NCI-H146 (cell line): Measurements from ENCODE around the gene PDE1A.
"Not testable (repeated sequence)": the region's sequence is repeated elsewhere in the genome, so short reads cannot be mapped to it uniquely, and the experiment has no call there.

Experiments
- DNase-seq: peaks from one replicate; lab custom pipeline; 2025; lab: John Stamatoyannopoulos, UW

Gene PDE1A

DNA sequence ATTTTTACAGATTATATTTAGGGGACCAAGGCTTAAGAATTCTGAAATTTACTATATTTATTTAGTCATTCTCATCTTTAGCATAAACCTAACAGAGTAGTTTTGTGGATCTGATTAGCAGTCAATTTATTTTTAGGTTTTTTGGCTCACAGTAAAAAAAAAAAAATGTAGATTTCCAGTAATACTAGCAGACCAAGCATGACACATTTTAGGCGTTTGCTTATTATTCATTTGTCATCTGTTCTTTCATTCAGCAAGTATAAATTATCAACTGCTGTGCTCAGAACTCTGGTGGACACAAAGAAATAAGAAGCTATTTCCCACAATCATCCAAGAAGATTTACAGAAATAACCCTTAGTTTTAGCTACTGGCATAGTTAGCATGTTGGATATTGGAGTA lies 20.6 kb downstream of the PDE1A start:
- DNase-seq, result no peak

GRCh38 chr2:182404975-182405561 lies 21.8 kb downstream of the PDE1A start:
- no peak for DNase-seq

GRCh38 chr2:182404092-182404491 lies 22.7 kb downstream of the PDE1A start:
- no peak for DNase-seq

- DNase-seq, result no peak
Observed at GRCh38 chr2:182393270-182393760, 33.5 kb downstream of the PDE1A start.

GRCh38 chr2:182391443-182391842 lies 35.4 kb downstream of the PDE1A start:
- no peak for DNase-seq

GRCh38 chr2:182386267-182386880 lies 40.5 kb downstream of the PDE1A start:
- not testable (repeated sequence) for DNase-seq

DNA sequence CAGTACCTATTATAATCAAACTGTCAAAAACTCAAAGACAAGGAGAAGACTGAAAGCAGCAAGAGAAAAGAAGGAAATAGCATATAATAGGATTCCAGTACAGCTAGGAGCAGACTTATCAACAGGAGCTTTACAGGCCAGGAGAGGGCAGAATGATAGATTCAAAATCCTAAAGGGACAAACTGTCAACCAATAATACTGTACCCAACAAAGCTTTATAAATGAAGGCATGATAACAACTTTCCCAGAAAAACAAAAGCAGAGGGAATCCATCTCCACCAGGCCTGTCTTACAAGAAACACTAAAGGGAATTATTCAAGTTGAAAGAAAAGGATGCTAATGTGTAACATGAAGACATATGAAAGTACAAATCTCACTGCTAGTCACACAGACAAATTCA lies 42.0 kb downstream of the PDE1A start:
- no peak for DNase-seq

GRCh38 chr2:182381225-182381624 lies 45.6 kb downstream of the PDE1A start:
- no peak for DNase-seq

DNA sequence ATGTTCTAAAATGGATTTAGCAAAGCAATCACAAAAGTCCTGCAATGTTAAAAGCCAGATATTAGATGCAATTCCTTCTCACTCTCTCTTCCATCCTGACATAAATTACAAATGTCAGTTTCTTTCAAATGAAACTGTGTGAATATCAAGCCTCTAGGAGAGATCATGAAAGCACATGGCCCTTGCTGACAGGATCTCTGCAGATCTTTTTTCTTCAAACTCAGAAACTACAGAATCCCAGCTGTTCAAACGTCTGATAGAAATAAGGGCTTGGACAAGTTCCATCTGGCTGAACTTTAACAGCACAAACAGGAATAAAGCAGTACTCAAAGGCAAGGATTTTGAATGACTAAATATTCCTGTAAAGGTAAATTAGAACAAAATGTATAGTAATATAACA lies 47.6 kb downstream of the PDE1A start:
- DNase-seq, result no peak

DNA sequence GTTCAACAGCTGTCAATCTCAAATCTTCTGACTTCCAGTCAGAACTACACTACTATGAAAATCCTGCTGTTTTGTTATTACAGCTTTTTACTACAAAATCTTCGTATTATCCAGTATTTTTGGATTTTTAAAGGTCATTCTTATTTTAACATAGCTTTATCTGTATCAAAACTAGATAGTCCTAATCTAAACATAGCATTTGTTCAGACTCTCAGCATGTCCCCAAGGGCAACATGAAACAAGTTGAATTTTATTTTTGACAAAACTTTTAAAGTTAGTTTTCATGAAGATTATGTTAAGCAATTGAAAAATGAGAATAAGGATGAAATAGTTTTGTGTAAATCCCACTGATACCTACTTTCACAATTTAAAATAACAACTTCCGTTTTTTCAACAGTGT lies 48.1 kb downstream of the PDE1A start:
- DNase-seq, result no peak

DNA sequence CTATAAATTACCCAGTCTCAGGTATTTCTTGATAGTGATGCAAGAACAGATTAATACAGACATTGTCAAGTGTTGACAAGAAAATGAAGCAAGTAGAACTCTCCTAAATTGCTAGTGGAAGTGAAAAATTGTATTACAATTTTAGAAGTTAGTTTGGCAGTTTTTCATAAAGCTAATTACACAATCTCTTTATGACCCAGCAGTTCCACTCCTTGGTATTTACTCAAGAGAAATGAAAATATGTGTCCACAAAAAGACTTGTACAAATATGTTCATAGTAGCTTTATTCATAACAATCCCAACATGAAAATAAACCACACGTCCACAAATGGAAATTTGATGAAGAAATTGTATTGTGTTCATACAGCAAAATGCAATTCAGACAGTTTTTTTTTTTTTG lies 49.4 kb downstream of the PDE1A start:
- no peak for DNase-seq

DNA sequence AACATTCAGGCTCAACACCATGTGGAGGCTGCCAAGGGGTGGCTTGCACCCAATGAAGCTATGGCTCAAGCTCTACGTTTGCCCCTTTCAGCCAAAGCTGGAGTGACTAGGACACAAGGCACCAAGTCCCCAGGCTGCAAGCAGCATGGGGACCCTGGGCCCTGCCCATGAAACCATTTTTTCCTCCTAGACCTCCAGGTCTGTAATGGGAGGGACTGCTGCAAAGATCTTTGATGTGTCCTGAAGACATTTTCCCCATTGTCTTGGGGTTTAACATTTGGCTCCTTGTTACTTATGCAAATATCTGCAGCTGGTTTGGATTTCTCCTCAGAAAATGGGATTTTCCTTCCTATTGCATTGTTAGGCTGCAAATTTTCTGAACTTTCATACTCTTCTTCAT lies 51.0 kb downstream of the PDE1A start:
- no peak for DNase-seq

DNA sequence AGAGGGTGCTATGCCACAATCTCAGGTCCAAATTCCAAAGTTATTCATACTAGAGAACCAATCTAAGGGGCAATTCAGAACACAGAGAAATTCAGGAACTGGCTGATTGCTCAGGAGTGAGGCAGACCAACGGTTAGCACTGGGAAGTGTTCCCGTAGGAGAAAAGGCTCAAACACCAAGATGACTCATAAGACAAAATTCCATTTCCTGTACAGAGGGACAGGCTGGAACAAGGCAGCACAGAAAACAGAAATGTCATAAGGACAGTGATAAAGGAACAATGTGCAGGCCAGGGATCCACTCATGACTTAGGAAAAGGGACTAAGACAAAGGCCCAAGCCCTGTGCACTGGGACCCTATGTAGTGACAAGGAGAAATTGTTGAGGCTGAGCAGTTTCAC lies 54.2 kb downstream of the PDE1A start:
- no peak for DNase-seq

- peak; percentile 10 for DNase-seq
Observed at GRCh38 chr2:182368996-182369395, 57.8 kb downstream of the PDE1A start.

DNA sequence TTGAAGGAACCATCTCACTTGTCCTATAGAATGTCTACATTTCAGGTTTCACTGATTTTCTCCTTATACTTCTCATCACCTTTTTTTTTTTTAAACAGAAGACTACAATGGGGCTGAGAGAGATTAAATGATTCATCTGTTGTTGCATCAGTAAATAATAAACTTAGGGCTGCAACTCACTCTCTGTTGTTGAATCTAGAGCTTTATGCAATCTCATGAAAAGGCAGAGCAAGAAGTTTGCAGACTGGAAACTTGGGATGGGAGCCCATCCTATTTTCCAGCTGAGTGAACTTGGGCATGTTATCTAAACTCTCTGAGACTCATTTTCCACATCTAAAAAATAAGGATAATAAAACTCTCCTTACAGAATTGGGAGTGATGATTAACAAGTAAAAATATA lies 58.4 kb downstream of the PDE1A start:
- no peak for DNase-seq

DNA sequence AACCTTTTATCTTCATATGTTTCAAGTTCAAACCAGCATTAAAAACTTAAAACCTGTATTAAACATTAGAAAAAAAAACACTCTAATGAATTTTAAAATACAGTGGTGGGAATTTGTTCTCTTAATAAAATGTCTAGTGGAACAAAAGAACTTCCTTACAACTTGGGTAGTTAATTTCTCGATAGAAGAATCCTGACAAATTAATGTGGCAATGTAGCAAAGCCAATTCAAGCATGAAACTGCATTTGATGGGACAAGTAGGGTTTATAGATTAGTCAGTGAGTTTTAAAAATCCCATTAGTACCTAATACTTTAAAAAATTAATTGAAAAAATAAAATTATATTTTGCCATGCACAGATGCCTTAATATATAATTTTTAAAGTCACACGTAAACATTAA lies 59.4 kb downstream of the PDE1A start:
- no peak for DNase-seq

DNA sequence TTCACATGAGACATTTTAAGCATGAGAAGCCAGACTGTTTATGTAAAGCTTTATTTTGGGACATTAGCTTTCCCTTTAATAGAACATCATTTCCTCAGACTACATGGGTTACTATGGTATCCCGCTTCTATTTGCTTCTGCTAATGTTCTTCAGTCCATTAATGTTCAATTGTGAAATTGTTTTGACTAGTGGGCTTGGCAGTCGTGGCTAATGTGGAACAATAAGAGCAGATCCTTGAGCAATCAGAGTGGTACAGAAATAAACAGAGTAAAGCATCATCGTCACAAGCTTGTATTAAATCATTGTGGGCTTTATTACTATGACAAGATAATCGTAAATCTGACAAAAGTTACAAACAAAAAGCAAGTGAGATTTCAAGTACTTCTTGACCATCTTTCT lies 60.2 kb downstream of the PDE1A start:
- peak; percentile 51 for DNase-seq

DNA sequence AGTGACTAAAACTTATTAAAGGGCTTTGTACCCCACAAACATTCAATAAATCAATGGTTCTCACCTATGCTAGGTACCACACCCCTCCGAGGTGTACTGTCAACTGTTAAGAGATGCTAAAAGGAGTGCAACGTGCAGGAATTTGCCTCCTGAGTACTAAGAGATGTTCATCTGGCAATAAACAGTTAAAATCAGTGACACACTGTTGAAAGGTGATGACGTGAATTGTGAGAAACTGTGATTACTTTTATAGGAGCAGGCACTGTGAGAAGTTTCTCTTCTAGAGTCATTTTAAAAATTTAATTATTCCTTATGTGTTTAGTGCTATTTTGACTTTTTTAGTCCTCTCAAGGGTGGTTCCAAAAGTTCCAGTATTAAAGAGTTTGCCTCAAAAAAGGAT lies 61.0 kb downstream of the PDE1A start:
- DNase-seq, result no peak

DNA sequence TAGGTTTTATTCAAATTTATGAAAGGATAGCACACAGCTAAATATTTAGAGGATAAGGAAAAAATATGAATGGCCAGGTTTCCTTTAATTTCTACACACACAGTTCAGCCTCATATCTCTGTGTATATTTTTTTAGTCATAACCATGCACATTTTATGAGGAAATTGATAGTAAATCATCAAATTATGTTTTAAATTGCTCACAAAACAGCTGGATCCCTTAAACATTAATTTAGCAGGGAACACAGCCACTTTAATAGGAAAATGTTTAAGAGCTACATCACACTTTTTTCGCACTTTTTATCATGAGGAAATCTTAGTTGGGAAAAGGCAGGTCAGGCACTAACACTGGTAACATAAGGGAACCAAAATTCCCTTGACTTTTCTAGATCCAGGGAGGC lies 65.4 kb downstream of the PDE1A start:
- DNase-seq, result no peak

GRCh38 chr2:182360663-182361260 lies 66.1 kb downstream of the PDE1A start:
- no peak for DNase-seq

DNA sequence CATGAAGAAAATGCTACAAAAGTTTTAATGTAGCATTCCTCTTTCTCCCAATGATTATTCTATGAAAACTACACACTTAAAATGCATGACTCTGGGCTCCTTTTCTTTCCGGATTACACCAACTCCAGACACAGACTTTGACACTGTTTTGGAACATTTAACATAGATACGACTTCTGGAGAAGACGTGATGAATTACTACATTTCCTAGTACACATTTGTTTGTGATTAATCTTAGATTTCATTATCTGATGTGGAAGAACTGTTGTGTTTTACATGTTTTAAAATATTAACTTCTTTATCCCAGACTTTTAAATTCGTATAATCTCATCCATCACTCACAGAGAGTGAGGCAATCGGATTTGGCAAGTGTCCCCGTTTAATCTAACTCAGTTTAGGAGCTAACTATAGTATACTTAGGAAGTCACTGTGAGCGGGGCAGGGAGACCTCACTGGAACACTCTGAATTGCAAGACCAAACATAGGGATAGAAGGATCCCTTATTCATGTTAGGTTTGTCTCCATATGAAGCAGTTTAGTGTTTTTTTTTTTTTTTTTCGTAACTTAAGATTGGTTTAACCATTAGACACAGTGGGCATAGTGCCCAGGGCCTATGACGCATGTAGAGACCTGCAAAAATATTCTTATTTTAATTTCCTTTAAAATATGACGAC lies 66.7 kb downstream of the PDE1A start:
- no peak for DNase-seq

DNA sequence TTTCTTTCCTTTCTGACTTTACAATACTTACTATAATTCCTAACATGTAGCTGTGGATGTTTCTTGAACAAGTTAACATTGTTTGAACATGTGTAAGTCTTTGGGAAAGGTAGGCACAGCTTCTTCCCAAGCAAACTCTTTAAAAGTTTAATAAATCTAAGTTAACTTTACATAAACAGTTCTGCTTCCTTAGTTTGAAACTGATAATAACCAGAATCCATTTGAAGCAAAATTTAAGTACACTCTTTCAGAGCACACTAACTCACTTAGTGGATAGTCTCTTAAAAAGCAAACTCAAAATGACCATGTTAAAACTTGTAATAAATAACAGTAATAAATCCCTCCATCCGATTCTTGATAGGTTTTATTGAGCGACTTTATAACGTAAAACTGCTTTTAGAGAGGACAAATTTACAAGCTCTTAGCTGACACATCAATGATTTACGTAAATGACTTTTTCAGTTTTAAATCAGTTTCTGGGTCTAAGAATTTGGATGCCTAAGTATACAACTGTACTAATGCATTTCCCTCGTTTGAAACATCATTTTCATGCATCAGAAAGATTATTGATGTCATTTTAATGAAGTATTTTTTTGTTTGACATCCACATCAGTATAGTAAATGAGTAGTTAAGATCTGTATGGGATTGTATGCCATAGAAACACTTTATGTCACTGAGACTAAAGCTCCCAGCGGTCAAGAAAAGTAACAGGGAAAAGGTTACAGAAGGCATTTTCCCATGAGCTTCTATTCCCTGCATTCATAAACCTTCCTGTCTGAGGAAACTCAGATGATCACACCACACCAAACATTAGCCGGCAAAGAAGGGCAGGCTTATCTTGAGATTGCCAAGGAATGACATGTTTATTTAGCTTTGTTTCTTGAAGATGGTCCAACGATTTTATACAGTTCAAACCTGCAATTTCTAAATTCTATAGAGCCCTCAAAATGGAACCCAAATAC lies 67.5 kb downstream of the PDE1A start:
- DNase-seq, result no peak
